K562 (cell line): ENCODE measurements around the gene ZNF429. TPM values are rescaled to one million over a fixed set of nuclear protein-coding genes. Genes with fewer than 3 reads are reported as not detected.
A peak's percentile ranks its signal among the peaks of the same experiment; 100 is the strongest.

Experiments used
- ATF3 ChIP-seq, 2 experiments: fragments of 450-650 bp in 1 of 2; sonication (generic) in 1 of 2; formaldehyde crosslinking in 1 of 2; IDR thresholded peaks in 1 of 2; conservative IDR thresholded peaks in 1 of 2; 2 replicates each; pipeline versions ENCODE4 v1.6.1 to v1.8.1; 2016 to 2023; ENCODE audit warnings: mild to moderate bottlenecking in 2 of 2, moderate library complexity in 2 of 2, inconsistent platforms in 1 of 2, missing genetic modification reagents in 1 of 2
- BCL6 ChIP-seq: fragments of 250-450 bp; sonication (Bioruptor Pico); IDR thresholded peaks from 2 replicates; pipeline ENCODE4 v1.4.0; 2020
- CREBBP ChIP-seq: IDR thresholded peaks from one replicate; pipeline ENCODE4 v1.6.1; 2012; ENCODE audit warnings: low read depth, mild to moderate bottlenecking, control low read depth, inconsistent platforms, low read length
- DEAF1 ChIP-seq: fragments of 450-650 bp; formaldehyde crosslinking; IDR thresholded peaks from 2 replicates; pipeline ENCODE4 v1.4.0; 2020; ENCODE audit warnings: mild to moderate bottlenecking, moderate library complexity
- FOXM1 ChIP-seq, 2 experiments: fragments of 450-650 bp in 1 of 2; sonication (generic) in 1 of 2; formaldehyde crosslinking in 1 of 2; IDR thresholded peaks; 2 replicates each; pipeline versions ENCODE4 v1.6.1 to v1.9.0; 2017 to 2022; ENCODE audit warnings: low read depth in 2 of 2, mild to moderate bottlenecking in 2 of 2, missing genetic modification reagents in 1 of 2, moderate library complexity in 1 of 2
- HCFC1 ChIP-seq: IDR thresholded peaks from 2 replicates; pipeline ENCODE4 v1.6.1; 2012; ENCODE audit warnings: low read depth, low read length, improper control_type of control experiment
- OTX1 ChIP-seq: fragments of 450-650 bp; formaldehyde crosslinking; IDR thresholded peaks from 2 replicates; pipeline ENCODE4 v1.4.0; 2022; ENCODE audit warnings: mild to moderate bottlenecking
- RAD21 ChIP-seq, 2 experiments: fragments of 250-450 bp in 1 of 2; fragments of 450-650 bp in 1 of 2; sonication (Bioruptor Pico) in 1 of 2; formaldehyde crosslinking in 1 of 2; IDR thresholded peaks in 1 of 2; conservative IDR thresholded peaks in 1 of 2; 2 replicates each; pipeline versions ENCODE4 v1.4.0 to v1.8.0; 2020 to 2022; ENCODE audit warnings: mild to moderate bottlenecking in 2 of 2, moderate library complexity in 1 of 2
- RBM17 ChIP-seq: fragments of 200-400 bp; formaldehyde crosslinking; IDR thresholded peaks from 2 replicates; pipeline ENCODE4 v1.6.1; 2017; ENCODE audit warnings: low read depth, mild to moderate bottlenecking, low read length, borderline replicate concordance
- RBM22 ChIP-seq: fragments of 200-400 bp; formaldehyde crosslinking; IDR thresholded peaks from 2 replicates; pipeline ENCODE4 v1.6.1; 2018; ENCODE audit warnings: low read length, low read depth; ENCODE audit not compliant: poor library complexity, severe bottlenecking
- SMAD1 ChIP-seq: fragments of 150-350 bp; IDR thresholded peaks from 2 replicates; pipeline ENCODE4 v1.6.1; 2014; ENCODE audit warnings: low read length, low read depth; ENCODE audit not compliant: partially characterized antibody
- SMC3 ChIP-seq: conservative IDR thresholded peaks from 2 replicates; pipeline ENCODE4 v1.6.1; 2011; ENCODE audit warnings: low read depth, low read length, improper control_type of control experiment; ENCODE audit not compliant: insufficient read depth
- TCF7L2 ChIP-seq: fragments of 150-350 bp; IDR thresholded peaks from 2 replicates; pipeline ENCODE4 v1.6.1; 2016; ENCODE audit warnings: low read depth, mild to moderate bottlenecking, low read length, moderate library complexity
- TCFL5 ChIP-seq: fragments of 250-450 bp; sonication (Bioruptor Pico); conservative IDR thresholded peaks from 2 replicates; pipeline ENCODE4 v1.6.1; 2021; ENCODE audit warnings: mild to moderate bottlenecking, moderate library complexity, matching md5 sums
- USF2 ChIP-seq: sonication (generic); formaldehyde crosslinking; IDR thresholded peaks from 2 replicates; pipeline ENCODE4 v1.5.0; 2020; ENCODE audit warnings: missing genetic modification reagents
- ZEB2 ChIP-seq: fragments of 450-650 bp; IDR thresholded peaks from 2 replicates; pipeline ENCODE4 v1.6.1; 2016
- ZNF174 ChIP-seq: fragments of 250-450 bp; sonication (Bioruptor Pico); IDR thresholded peaks from 2 replicates; pipeline ENCODE4 v1.4.0; 2020; ENCODE audit warnings: mild to moderate bottlenecking
- ZNF444 ChIP-seq: fragments of 250-450 bp; sonication (Bioruptor Pico); IDR thresholded peaks from 2 replicates; pipeline ENCODE4 v1.4.0; 2020; ENCODE audit warnings: mild to moderate bottlenecking, moderate library complexity
- polyA plus RNA-seq, 8 experiments: library from polyadenylated mRNA; depleted of rRNA in 4 of 8; stranded (reverse) in 5 of 8; unstranded in 3 of 8; fragments of >200 nt; fragmentation: Nextera tagmentation in 2 of 8; fragmentation: Illumina TruSeq in 1 of 8; extraction: Ambion mirVana in 2 of 8; extraction: Trizol in 1 of 8; gene quantifications; 2 replicates each; pipeline versions ENCODE4 v1.2.1 to v1.2.3, GENCODE V29; 2011 to 2014; ENCODE audit warnings: inconsistent platforms in 1 of 8, missing spikeins in 1 of 8
- total RNA-seq, 7 experiments: library from RNA; depleted of rRNA in 6 of 7; stranded (reverse); fragments of >200 nt in 6 of 7; fragmentation: Illumina TruSeq in 2 of 7; extraction: Trizol in 2 of 7; gene quantifications; 2 replicates each; pipeline versions ENCODE4 v1.2.1 to v1.2.3, GENCODE V29; 2011 to 2021; ENCODE audit warnings: low replicate concordance in 1 of 7

ZNF429 gene
- total and polyA plus RNA-seq, 9 of the 15 experiments (the other 6 are each of a cell fraction or from before 2014, with no cell fraction given) = 11.4 to 24.5 (median 16.3) TPM

GRCh38 chr19:21482863-21483276 is 22.5 kb upstream of the ZNF429 start (continued):
- no peak for TF ChIP-seq ZNF174 (CRISPR knock-in tag)
- no peak for TF ChIP-seq DEAF1 (CRISPR knock-in tag)
- no peak for TF ChIP-seq RBM22
- TF ChIP-seq SMC3 = 0 out of 2 replicates have a peak, but pooled peaks have one; percentile 39
- no peak for TF ChIP-seq ZEB2
- no peak for TF ChIP-seq CREBBP
- TF ChIP-seq RAD21 (CRISPR knock-in tag; conservative IDR thresholded peaks at IDR 0.05 in 1 of 2, IDR thresholded peaks at IDR 0.05 in 1 of 2) = peak; percentile 18 to 73; a peak in 2 of 4 replicates
- TF ChIP-seq RBM17 = no peak
- no peak for TF ChIP-seq SMAD1
- TF ChIP-seq OTX1 (CRISPR knock-in tag) = no peak
- no peak for TF ChIP-seq TCF7L2
- TF ChIP-seq TCFL5 (CRISPR knock-in tag) = no peak
- no peak for TF ChIP-seq BCL6 (CRISPR knock-in tag)
- TF ChIP-seq ZNF444 (CRISPR knock-in tag) = no peak
- no peak for TF ChIP-seq FOXM1 (IDR thresholded peaks at IDR 0.05; ENCODE audit: low read depth)
- TF ChIP-seq FOXM1 (CRISPR knock-in tag; IDR thresholded peaks at IDR 0.05; ENCODE audit: low read depth) = no peak
- no peak for TF ChIP-seq HCFC1
- TF ChIP-seq USF2 (CRISPR knock-in tag) = no peak
- TF ChIP-seq ATF3 (IDR thresholded peaks at IDR 0.05) = no peak
- TF ChIP-seq ATF3 (CRISPR knock-in tag; conservative IDR thresholded peaks at IDR 0.05) = no peak
